ENCODE measurements around the gene TRIB2. TPM values are rescaled to one million over a fixed set of nuclear protein-coding genes. Genes with fewer than 3 reads are reported as not detected.

The TRIB2 gene
- total RNA-seq, 1 donor from 2014 or later, result 57.8 TPM

DNA sequence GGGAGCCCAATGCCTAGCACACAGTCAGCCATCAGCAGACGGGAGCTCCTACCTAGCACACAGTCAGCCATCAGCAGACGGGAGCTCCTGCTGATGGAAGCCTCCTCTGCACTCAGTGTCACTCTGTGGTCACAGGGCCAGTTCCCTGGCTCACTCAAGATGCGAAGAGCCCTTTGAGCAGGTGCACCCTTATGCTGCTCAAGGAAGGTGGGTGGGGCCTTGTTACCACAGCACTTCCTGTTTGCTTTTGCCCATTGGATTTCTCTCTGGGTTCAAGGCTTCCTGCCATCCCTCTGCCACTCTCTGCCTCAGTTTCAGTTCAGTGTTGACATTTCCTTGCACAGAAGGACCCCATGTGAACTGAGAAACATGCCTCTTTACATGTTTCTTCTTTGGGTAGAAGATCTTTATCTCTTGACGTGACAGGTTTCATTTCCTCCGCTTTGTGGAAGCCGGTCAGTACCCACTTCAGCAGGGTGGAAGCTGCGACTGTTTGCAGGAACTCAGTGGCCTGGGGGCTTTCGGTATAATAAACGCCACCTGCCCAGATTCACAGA, 11.6 kb downstream of the TRIB2 start:
- no peaks in the 10 kb centered on the region for H3K9me3 Mint-ChIP-seq (ENCODE audit: low read depth)
- TF ChIP-seq, protein P1, sequence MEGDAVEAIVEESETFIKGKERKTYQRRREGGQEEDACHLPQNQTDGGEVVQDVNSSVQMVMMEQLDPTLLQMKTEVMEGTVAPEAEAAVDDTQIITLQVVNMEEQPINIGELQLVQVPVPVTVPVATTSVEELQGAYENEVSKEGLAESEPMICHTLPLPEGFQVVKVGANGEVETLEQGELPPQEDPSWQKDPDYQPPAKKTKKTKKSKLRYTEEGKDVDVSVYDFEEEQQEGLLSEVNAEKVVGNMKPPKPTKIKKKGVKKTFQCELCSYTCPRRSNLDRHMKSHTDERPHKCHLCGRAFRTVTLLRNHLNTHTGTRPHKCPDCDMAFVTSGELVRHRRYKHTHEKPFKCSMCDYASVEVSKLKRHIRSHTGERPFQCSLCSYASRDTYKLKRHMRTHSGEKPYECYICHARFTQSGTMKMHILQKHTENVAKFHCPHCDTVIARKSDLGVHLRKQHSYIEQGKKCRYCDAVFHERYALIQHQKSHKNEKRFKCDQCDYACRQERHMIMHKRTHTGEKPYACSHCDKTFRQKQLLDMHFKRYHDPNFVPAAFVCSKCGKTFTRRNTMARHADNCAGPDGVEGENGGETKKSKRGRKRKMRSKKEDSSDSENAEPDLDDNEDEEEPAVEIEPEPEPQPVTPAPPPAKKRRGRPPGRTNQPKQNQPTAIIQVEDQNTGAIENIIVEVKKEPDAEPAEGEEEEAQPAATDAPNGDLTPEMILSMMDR (IDR thresholded peaks at IDR 0.05; ENCODE audit: unreplicated experiment), result no peak
- DNase-seq (ENCODE audit: low spot score, unreplicated experiment), result no peak
- H3K36me3 Mint-ChIP-seq (ENCODE audit: insufficient read depth), result peaks cover 37% of the 10 kb centered on the region
- no peak overlapping the region for H3K4me3 Mint-ChIP-seq (ENCODE audit: low read depth)
- peaks cover 12% of the 10 kb centered on the region for H3K4me1 Mint-ChIP-seq (ENCODE audit: low read depth)
- no peak overlapping the region for H3K27ac Mint-ChIP-seq
- H3K27me3 Mint-ChIP-seq, result no peaks in the 10 kb centered on the region

DNA sequence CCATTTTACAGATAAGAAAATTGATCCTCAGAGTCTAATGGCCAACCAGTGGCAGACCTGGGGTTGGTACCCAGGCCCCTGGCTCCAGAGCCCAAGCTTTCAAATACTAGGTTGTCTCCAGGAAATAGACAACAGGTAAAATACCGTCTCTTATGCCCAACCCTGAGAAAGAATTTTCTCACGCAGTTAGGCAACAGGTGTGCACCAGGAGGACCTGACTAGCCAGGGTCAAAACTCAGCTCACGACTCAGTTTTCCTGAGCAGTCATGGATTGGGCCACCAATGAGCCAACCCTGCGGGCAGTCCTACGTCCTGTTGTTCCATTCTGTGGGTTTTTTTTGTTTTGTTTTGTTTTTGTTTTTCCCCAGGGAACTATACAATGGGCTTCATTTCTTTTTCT, 13.5 kb downstream of the TRIB2 start:
- Mint-ChIP-seq H3K36me3 (ENCODE audit: insufficient read depth) (peaks cover 25% of the 10 kb centered on the region), H3K9me3 (ENCODE audit: low read depth) (no peaks in the 10 kb centered on the region), H3K4me1 (ENCODE audit: low read depth) (peaks cover 10% of the 10 kb centered on the region), H3K4me3 (ENCODE audit: low read depth) (no peak overlapping the region), H3K27ac (peak overlapping the region; percentile 16), H3K27me3 (no peaks in the 10 kb centered on the region)
- no peak for DNase-seq (ENCODE audit: low spot score, unreplicated experiment)
- TF ChIP-seq, protein P1 (IDR thresholded peaks at IDR 0.05; ENCODE audit: unreplicated experiment), result no peak

DNA sequence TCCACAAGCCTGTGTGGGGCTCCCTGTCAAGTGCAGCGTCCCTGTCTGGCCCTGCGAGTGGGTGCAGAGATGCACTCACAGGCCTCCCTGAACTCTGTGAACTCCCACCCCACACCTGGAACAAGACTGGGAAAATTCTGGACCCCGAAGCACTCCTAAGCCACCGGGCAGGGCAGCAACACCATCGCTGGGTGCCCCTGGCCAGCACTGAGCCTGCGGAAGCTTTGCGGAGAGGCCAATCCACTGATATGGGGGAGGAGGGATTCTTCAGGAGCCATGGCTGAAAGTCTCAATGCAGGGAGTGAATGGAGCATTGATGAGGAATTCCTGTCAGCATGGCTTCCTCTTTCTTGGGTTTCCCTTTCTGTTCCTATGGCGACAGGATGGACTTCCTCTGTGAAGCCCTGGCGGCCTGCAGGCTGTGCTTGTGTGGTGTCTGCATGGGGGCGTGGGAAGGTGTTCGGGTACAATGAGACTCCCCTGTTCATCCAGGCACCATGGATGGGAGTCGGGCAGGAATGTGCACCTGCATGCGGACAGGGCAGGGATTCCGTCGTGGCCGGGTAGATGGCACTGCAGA, 15.1 kb downstream of the TRIB2 start:
- no peaks in the 10 kb centered on the region for H3K9me3 Mint-ChIP-seq (ENCODE audit: low read depth)
- peaks cover 27% of the 10 kb centered on the region for H3K36me3 Mint-ChIP-seq (ENCODE audit: insufficient read depth)
- H3K27me3 Mint-ChIP-seq, result no peaks in the 10 kb centered on the region
- no peak overlapping the region for H3K27ac Mint-ChIP-seq
- no peak overlapping the region for H3K4me3 Mint-ChIP-seq (ENCODE audit: low read depth)
- no peak for DNase-seq (ENCODE audit: low spot score, unreplicated experiment)
- TF ChIP-seq, protein P1 (IDR thresholded peaks at IDR 0.05; ENCODE audit: unreplicated experiment), result no peak
- peaks cover 12% of the 10 kb centered on the region for H3K4me1 Mint-ChIP-seq (ENCODE audit: low read depth)

DNA sequence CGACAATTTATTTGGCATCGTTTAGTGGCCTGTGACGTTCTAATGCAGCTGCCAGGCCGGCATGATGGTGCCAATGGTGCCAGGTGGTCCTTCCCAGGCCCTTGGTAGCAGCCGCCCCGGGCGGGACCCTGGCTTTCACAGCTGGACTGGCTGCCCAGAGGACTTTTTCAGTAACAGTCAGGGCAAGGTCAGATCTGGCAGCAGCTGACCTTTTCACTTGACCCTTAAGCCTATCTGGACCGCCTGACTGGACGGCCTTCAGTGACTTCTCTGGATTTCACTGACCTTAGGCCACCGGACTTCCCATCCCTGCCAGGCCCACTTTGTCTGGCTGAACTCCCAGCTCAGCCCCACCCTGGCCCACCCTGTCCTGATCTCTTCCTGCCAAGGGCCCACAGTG, 15.9 kb downstream of the TRIB2 start:
- no peak overlapping the region for H3K27ac Mint-ChIP-seq

DNA sequence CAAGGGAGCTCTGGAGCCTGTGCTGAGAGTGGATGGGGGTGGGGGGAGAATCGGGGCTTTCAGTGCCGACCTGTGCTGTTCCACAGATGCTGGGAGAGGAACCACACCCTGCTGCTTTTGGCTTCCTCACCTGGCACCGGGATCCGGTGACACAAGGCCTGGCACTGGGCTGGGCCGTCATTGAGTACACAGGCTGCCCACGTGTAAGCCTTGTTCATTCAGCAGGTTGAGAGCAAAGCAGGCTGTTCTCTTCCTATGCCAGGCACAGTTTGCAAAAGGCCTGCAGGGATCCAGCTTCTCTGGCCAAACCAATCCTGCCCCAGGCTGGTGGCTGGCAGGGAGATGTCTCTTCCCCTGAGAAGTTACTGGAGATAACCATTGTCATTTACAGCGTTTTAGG, 17.1 kb downstream of the TRIB2 start:
- Mint-ChIP-seq H3K4me3 (ENCODE audit: low read depth) (no peak overlapping the region), H3K27me3 (no peaks in the 10 kb centered on the region), H3K27ac (no peak overlapping the region), H3K9me3 (ENCODE audit: low read depth) (no peaks in the 10 kb centered on the region), H3K4me1 (ENCODE audit: low read depth) (peaks cover 8% of the 10 kb centered on the region), H3K36me3 (ENCODE audit: insufficient read depth) (peaks cover 27% of the 10 kb centered on the region)
- DNase-seq (ENCODE audit: low spot score, unreplicated experiment), result no peak
- TF ChIP-seq, protein P1 (IDR thresholded peaks at IDR 0.05; ENCODE audit: unreplicated experiment), result no peak

More for the DNA sequence above, 15.9 kb downstream of the TRIB2 start:
- Mint-ChIP-seq H3K4me3 (ENCODE audit: low read depth) (no peak overlapping the region), H3K4me1 (ENCODE audit: low read depth) (peaks cover 11% of the 10 kb centered on the region), H3K27me3 (no peaks in the 10 kb centered on the region), H3K9me3 (ENCODE audit: low read depth) (no peaks in the 10 kb centered on the region), H3K36me3 (ENCODE audit: insufficient read depth) (peaks cover 30% of the 10 kb centered on the region)
- TF ChIP-seq, protein P1 (IDR thresholded peaks at IDR 0.05; ENCODE audit: unreplicated experiment), result no peak
- no peak for DNase-seq (ENCODE audit: low spot score, unreplicated experiment)

All from progenitor cell of endocrine pancreas (in vitro differentiated cells).